ENCODE data around the gene FHOD1. TPM values are rescaled to one million over a fixed set of nuclear protein-coding genes. Genes with fewer than 3 reads are reported as not detected.

Gene FHOD1
- total RNA-seq, 2 donors from 2014 or later = 5.3 to 11.6 TPM

GRCh38 chr16:67201411-67202345 is 45.6 kb downstream of the FHOD1 start:
- no peak for DNase-seq (ENCODE audit: low spot score)
- Histone ChIP-seq H3K9me3 (no peaks in the 10 kb centered on the region), H3K4me3 (no peak overlapping the region), H3K36me3 (peaks cover 16% of the 10 kb centered on the region), H3K4me1 (peaks cover 0 to 22% of the 10 kb centered on the region in 2 donors), H3K27me3 (no peaks in the 10 kb centered on the region), H3K27ac (no peak overlapping the region)
- TF ChIP-seq, protein P1, sequence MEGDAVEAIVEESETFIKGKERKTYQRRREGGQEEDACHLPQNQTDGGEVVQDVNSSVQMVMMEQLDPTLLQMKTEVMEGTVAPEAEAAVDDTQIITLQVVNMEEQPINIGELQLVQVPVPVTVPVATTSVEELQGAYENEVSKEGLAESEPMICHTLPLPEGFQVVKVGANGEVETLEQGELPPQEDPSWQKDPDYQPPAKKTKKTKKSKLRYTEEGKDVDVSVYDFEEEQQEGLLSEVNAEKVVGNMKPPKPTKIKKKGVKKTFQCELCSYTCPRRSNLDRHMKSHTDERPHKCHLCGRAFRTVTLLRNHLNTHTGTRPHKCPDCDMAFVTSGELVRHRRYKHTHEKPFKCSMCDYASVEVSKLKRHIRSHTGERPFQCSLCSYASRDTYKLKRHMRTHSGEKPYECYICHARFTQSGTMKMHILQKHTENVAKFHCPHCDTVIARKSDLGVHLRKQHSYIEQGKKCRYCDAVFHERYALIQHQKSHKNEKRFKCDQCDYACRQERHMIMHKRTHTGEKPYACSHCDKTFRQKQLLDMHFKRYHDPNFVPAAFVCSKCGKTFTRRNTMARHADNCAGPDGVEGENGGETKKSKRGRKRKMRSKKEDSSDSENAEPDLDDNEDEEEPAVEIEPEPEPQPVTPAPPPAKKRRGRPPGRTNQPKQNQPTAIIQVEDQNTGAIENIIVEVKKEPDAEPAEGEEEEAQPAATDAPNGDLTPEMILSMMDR (IDR thresholded peaks at IDR 0.05) = no peak

DNA sequence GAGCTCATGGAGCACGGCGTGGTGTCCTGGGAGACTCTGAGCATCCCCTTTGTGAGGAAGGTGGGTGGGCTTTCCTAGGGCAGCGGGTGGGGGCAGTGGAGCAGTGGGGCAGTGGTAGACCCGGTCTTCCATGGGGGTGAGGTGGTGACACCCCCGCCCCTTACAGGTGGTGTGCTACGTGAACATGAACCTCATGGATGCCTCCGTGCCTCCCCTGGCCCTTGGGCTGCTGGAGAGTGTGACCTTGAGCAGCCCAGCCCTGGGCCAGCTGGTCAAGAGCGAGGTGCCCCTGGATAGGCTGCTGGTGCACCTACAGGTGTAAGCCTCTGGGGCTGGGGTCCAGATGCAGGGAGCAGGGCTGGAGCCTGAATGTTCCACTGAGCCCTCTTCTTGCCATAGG is 46.8 kb downstream of the FHOD1 start:
- Histone ChIP-seq H3K4me3 (no peak overlapping the region), H3K27me3 (no peaks in the 10 kb centered on the region), H3K36me3 (peaks cover 28% of the 10 kb centered on the region), H3K4me1 (peaks cover 0 to 22% of the 10 kb centered on the region in 2 donors), H3K9me3 (no peaks in the 10 kb centered on the region), H3K27ac (no peak overlapping the region)
- TF ChIP-seq, protein P1 (IDR thresholded peaks at IDR 0.05) = no peak
- no peak for DNase-seq (ENCODE audit: low spot score)

- Histone ChIP-seq H3K9me3 (no peaks in the 10 kb centered on the region), H3K36me3 (peaks cover 35% of the 10 kb centered on the region), H3K4me1 (peaks cover 0 to 22% of the 10 kb centered on the region in 2 donors), H3K27ac (no peak overlapping the region), H3K4me3 (peak overlapping the region in 1 of 2 donors; percentile 15), H3K27me3 (no peaks in the 10 kb centered on the region)
- DNase-seq (ENCODE audit: low spot score) = no peak
- TF ChIP-seq, protein P1 (IDR thresholded peaks at IDR 0.05) = no peak
Measured at GRCh38 chr16:67199808-67200198, 47.5 kb downstream of the FHOD1 start.

GRCh38 chr16:67199011-67199807 is 48.1 kb downstream of the FHOD1 start, which contains the start of gene ELMO3:
ELMO3 (plus strand) TSS chr16:67199131; CDS start chr16:67199327, 196 bp downstream.
- DNase-seq (ENCODE audit: low spot score) = no peak
- TF ChIP-seq, protein P1 (IDR thresholded peaks at IDR 0.05) = peak in 1 of 2 donors; percentile 50
- Histone ChIP-seq H3K4me1 (peaks cover 0 to 22% of the 10 kb centered on the region in 2 donors), H3K4me3 (peak within 1 kb of the TSS in 1 of 2 donors; percentile 15), H3K9me3 (no peaks in the 10 kb centered on the region), H3K27ac (no peak within 1 kb of the TSS), H3K27me3 (no peaks in the 10 kb centered on the region), H3K36me3 (peaks cover 40% of the 10 kb centered on the region)

GRCh38 chr16:67198238-67198734 is 49.0 kb downstream of the FHOD1 start:
- Histone ChIP-seq H3K36me3 (peaks cover 49% of the 10 kb centered on the region), H3K27me3 (no peaks in the 10 kb centered on the region), H3K4me1 (peaks cover 0 to 30% of the 10 kb centered on the region in 2 donors), H3K9me3 (no peaks in the 10 kb centered on the region), H3K4me3 (no peak overlapping the region), H3K27ac (no peak overlapping the region)
- TF ChIP-seq, protein P1 (IDR thresholded peaks at IDR 0.05) = peak in 1 of 2 donors; percentile 67
- DNase-seq (ENCODE audit: low spot score) = no peak
